Sigmoid colon (tissue), 4 donors: Measurements from ENCODE around the gene HELZ2.

Experiments
- CTCF ChIP-seq, 4 experiments: fragments of 450-650 bp in 3 of 4; fragments of 200-600 bp in 1 of 4; IDR thresholded peaks; one replicate each; pipeline ENCODE4 v1.5.1; 2016 to 2019; ENCODE audit warnings: antibody characterized with exemption in 4 of 4, mild to moderate bottlenecking in 3 of 4, moderate library complexity in 2 of 4
- POLR2A ChIP-seq, 2 donors: fragments of 450-650 bp; IDR thresholded peaks; one replicate each; pipeline ENCODE4 v1.6.1; 2016; ENCODE audit warnings: antibody characterized with exemption in 2 of 2, mild to moderate bottlenecking in 2 of 2, moderate library complexity in 2 of 2
- POLR2AphosphoS5 ChIP-seq, 4 donors: sonication (generic); formaldehyde crosslinking; IDR thresholded peaks; one replicate each; pipeline ENCODE4 v1.6.1; 2017; ENCODE audit warnings: antibody characterized with exemption in 4 of 4

DNA sequence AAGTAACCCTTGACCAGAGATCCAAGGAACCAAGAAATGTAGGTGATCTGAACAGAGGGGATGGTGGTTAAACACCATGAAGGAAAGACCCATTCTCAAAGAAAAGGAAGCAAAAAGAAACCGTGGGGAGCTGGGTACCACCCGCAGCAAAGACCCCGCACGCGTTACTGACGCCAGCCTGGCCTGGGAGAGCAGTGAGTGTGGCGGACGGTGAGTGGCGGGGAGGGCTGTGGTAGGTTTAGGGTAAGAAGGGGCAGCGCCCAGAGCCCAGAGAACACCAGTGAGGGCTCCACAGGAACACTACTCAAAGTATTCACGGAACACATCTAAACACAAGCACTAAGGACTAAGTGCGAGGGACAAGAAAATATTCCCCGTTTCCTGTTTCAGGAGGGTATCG is 48.7 kb upstream of the HELZ2 start:
- TF ChIP-seq POLR2AphosphoS5 (IDR thresholded peaks at IDR 0.05) (no peak), POLR2A (IDR thresholded peaks at IDR 0.05) (no peak), CTCF (IDR thresholded peaks at IDR 0.05) (no peak)
